GM12872 (cell line): ENCODE measurements around the gene ANKRD33B.

Experiments used
- TF ChIP-seq, protein P1 (sequence below): IDR thresholded peaks from 3 replicates; pipeline ENCODE4 v1.5.1; 2011; ENCODE audit warnings: low read depth, mild to moderate bottlenecking, low read length, moderate library complexity; ENCODE audit not compliant: insufficient read depth

ANKRD33B gene

GRCh38 chr5:10563945-10564837 lies at the start of gene ANKRD33B:
TSS of gene ANKRD33B (plus strand) at chr5:10564070. CDS start at chr5:10564468, 398 bp downstream.
- TF ChIP-seq, protein P1, sequence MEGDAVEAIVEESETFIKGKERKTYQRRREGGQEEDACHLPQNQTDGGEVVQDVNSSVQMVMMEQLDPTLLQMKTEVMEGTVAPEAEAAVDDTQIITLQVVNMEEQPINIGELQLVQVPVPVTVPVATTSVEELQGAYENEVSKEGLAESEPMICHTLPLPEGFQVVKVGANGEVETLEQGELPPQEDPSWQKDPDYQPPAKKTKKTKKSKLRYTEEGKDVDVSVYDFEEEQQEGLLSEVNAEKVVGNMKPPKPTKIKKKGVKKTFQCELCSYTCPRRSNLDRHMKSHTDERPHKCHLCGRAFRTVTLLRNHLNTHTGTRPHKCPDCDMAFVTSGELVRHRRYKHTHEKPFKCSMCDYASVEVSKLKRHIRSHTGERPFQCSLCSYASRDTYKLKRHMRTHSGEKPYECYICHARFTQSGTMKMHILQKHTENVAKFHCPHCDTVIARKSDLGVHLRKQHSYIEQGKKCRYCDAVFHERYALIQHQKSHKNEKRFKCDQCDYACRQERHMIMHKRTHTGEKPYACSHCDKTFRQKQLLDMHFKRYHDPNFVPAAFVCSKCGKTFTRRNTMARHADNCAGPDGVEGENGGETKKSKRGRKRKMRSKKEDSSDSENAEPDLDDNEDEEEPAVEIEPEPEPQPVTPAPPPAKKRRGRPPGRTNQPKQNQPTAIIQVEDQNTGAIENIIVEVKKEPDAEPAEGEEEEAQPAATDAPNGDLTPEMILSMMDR, result no peak

DNA sequence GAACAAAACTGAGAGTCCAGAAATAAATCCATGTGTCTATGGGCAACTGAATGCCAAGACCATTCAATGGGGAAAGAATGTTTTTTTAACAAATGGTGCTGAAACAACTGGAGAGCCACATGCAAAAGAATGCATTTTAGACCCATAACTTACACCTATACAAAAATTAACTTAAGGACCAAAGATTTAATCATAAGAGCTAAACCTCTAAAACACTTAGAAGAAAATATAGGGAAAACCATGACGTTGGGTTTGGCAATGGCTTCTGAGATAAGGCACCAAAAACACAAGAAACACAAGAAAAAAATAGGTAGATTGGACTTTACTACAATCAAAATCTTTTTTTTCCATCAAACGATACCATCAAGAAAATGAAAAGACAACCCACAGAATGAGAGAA lies 48.4 kb upstream of the ANKRD33B start:
- TF ChIP-seq, protein P1, result no peak

DNA sequence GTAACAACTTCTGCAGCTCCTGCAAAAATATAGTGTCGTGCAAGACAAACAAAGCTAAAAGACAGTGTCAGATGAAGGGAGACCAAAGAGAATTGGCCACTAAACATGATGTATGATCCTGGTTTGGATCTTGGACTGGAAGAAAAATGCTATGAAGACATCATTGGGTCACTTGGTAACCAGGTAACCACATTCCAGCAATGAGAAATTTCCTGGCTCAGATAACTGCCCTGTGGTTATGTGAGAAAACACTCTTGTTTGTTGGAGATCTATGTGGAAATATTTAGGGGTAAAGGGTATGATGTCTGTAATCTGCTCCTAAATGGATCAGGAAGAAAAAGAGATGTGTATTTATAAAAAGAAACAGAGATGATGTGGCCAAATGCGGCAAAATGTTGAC lies 45.5 kb upstream of the ANKRD33B start:
- TF ChIP-seq, protein P1, result no peak

- TF ChIP-seq, protein P1, result no peak
These were observed 44.1 kb upstream of the ANKRD33B start for GRCh38 chr5:10519729-10520128.

DNA sequence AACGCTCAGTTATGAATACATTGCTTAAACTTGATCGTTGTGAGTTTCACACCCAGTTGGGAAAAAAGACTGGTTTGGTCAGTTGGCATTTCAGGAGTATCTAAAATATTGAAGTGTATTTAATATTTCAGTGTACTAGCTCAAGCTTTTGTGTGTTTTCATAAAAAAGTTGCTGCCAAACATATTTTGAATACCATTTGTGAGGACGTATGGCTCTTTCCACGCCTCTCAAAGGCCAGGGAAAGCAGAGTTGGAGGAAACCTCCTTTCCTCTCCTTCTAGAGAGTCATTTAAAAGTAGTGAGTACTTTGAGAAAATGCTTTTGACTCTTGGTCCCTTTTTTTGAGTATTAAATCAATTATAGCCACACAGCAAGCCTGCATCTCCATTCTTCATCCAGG lies 43.2 kb upstream of the ANKRD33B start:
- TF ChIP-seq, protein P1, result no peak

DNA sequence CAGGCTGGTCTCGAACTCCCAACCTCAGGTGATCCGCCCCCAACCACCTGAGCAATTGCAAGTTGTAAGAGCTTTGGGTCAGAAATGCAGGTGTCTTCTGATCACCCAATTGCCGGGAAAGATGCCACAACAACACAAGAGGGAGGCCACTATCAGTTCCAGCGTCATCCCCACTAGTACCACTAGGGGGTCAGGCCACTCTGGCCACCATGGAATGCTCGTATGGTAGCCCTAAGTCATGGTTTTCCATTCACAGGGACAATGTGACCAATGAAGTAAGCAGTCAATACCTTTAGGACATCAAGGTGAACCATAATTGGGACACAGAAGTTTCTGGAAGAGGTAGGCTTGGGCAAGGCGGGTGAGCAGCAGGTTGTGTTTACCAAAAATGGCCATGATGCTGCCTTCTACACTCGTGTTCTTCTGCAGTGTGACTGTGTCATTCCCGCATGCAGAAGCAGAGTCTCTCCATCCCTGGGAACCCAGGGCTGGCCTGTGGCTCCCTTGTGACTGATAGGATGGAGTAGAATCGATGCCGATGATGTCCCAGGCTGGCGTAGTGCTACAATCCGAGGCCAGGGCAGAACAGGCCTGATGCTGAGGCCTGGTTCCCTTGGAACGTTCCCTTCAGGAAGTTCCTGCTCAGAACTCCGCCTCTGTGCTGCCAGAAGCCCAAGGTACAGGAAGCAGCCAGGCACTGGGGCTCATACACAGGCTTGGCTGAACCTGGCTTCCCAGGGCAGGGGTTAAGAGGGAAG lies 42.2 kb upstream of the ANKRD33B start:
- TF ChIP-seq, protein P1, result peak; percentile 78

DNA sequence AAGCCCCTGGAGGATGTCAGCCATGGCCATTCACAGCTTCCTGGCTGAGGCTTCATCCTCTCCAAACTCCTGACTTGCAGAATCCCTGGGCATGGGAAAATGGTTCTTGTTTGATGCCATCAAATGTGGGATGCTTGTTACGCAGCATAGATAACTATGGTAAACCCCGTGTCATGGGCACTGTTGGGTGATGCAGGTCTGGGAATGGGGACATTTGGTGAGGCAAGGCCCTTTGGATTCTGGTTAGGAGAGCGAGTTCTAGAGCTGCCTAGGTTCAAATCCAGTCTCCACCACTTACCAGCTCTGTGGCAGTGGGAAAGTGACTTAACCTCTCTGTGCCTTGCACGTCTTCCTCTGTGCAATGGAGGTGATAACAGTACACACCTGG lies 41.7 kb upstream of the ANKRD33B start:
- TF ChIP-seq, protein P1, result no peak
